Lower leg skin (tissue), 3 donors: ENCODE measurements around the gene SORCS2.

Experiments
- POLR2A ChIP-seq, 2 donors: fragments of 450-650 bp; IDR thresholded peaks; one replicate each; pipeline ENCODE4 v1.6.1; 2016 to 2017; ENCODE audit warnings: antibody characterized with exemption in 2 of 2, mild to moderate bottlenecking in 1 of 2, moderate library complexity in 1 of 2
- TF ChIP-seq, protein P1 (sequence below), 3 donors: fragments of 450-650 bp; IDR thresholded peaks; one replicate each; pipeline ENCODE4 v1.5.1; 2016; ENCODE audit warnings: antibody characterized with exemption in 3 of 3, mild to moderate bottlenecking in 3 of 3, moderate library complexity in 2 of 3

DNA sequence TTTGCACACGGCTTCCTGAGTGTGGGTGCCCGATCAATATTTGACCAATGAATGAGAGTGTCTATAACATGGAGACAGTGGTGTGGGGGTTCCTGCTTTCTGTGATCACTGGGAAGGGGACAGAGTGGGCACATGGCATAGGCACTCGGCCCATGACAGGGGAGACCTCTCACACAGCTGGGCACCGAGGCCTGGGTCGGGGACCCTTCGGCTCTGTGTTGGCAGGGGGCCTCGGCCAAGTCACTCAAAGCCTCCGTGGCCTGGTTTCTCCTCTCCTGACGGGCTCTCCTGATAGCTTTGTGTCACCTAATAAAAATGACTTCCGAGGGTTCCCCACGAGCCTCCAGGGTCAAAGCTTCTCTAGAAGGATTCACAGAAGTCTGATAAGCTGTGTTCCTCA lies 286.3 kb downstream of the SORCS2 start:
- TF ChIP-seq POLR2A (IDR thresholded peaks at IDR 0.05): no peak
- TF ChIP-seq, protein P1, sequence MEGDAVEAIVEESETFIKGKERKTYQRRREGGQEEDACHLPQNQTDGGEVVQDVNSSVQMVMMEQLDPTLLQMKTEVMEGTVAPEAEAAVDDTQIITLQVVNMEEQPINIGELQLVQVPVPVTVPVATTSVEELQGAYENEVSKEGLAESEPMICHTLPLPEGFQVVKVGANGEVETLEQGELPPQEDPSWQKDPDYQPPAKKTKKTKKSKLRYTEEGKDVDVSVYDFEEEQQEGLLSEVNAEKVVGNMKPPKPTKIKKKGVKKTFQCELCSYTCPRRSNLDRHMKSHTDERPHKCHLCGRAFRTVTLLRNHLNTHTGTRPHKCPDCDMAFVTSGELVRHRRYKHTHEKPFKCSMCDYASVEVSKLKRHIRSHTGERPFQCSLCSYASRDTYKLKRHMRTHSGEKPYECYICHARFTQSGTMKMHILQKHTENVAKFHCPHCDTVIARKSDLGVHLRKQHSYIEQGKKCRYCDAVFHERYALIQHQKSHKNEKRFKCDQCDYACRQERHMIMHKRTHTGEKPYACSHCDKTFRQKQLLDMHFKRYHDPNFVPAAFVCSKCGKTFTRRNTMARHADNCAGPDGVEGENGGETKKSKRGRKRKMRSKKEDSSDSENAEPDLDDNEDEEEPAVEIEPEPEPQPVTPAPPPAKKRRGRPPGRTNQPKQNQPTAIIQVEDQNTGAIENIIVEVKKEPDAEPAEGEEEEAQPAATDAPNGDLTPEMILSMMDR (IDR thresholded peaks at IDR 0.05): no peak
